Bronchial epithelial cell (primary cell): ENCODE measurements around the gene TMEM126B. TPM values are rescaled to one million over a fixed set of nuclear protein-coding genes. Genes with fewer than 3 reads are reported as not detected.

Source experiments
- DNase-seq: peaks from one replicate; pipeline ENCODE4 v3.0.0-alpha.2; 2010; ENCODE audit warnings: low read depth
- FAIRE-seq: peaks from 2 replicates; lab custom pipeline; 2011; peaks lifted over from hg19 to GRCh38; lab: Jason Lieb, UNC
- H3K27me3 ChIP-seq: 2 replicates; pipeline ENCODE4 v1.5.1; 2011; ENCODE audit warnings: low read length; ENCODE audit not compliant: control insufficient read depth, insufficient read depth
- H3K36me3 ChIP-seq: 2 replicates; pipeline ENCODE4 v1.5.1; 2011; ENCODE audit warnings: low read length; ENCODE audit not compliant: control insufficient read depth, insufficient read depth
- H3K4me3 ChIP-seq: 2 replicates; pipeline ENCODE4 v1.5.1; 2011; ENCODE audit warnings: mild to moderate bottlenecking, low read depth, low read length, control low read depth
- CTCF ChIP-seq: IDR thresholded peaks from 2 replicates; pipeline ENCODE4 v1.5.1; 2011; ENCODE audit warnings: mild to moderate bottlenecking, moderate library complexity, low read length, control low read depth, inconsistent platforms; ENCODE audit not compliant: insufficient read depth, severe bottlenecking
- total RNA-seq: library from RNA; depleted of rRNA; stranded (reverse); fragments of >200 nt; gene quantifications from 2 replicates; pipeline ENCODE4 v1.2.1, GENCODE V29; 2014

TMEM126B gene
- total RNA-seq, 1 donor from 2014 or later: 73.5 TPM

GRCh38 chr11:85619499-85619898 is 8.9 kb upstream of the TMEM126B start:
- DNase-seq: no peak
- H3K36me3 ChIP-seq: no peaks in the 10 kb centered on the region
- H3K4me3 ChIP-seq: no peak overlapping the region
- FAIRE-seq: no peak
- no peak for TF ChIP-seq CTCF
- no peaks in the 10 kb centered on the region for H3K27me3 ChIP-seq

GRCh38 chr11:85620256-85620655 is 8.1 kb upstream of the TMEM126B start:
- Histone ChIP-seq H3K36me3 (no peaks in the 10 kb centered on the region), H3K4me3 (no peak overlapping the region), H3K27me3 (no peaks in the 10 kb centered on the region)
- TF ChIP-seq CTCF: no peak
- no peak for FAIRE-seq
- DNase-seq: no peak

- Histone ChIP-seq H3K4me3 (no peak overlapping the region), H3K36me3 (no peaks in the 10 kb centered on the region), H3K27me3 (no peaks in the 10 kb centered on the region)
- no peak for FAIRE-seq
- no peak for DNase-seq
- no peak for TF ChIP-seq CTCF
Measured at GRCh38 chr11:85626496-85626895, 1.9 kb upstream of the TMEM126B start.

- no peak for TF ChIP-seq CTCF
- Histone ChIP-seq H3K4me3 (peak within 1 kb of the TSS; percentile 66), H3K27me3 (no peaks in the 10 kb centered on the region), H3K36me3 (no peaks in the 10 kb centered on the region)
- FAIRE-seq: no peak
- DNase-seq: peak; percentile 65
Measured at GRCh38 chr11:85627332-85627997, 928 bp upstream of the TMEM126B start, which contains the start of gene DLG2. Gene DLG2 (minus strand): TSS chr11:85627344.

GRCh38 chr11:85628771-85629341 is 463 bp downstream of the TMEM126B start:
- H3K27me3 ChIP-seq: no peaks in the 10 kb centered on the region
- H3K36me3 ChIP-seq: no peaks in the 10 kb centered on the region
- DNase-seq (no peak), FAIRE-seq (no peak)
- peak overlapping the region; percentile 66 for H3K4me3 ChIP-seq
- no peak for TF ChIP-seq CTCF
